NCI-H460 (cell line): ENCODE results near the gene KRTAP5-8. TPM values are rescaled to one million over a fixed set of nuclear protein-coding genes. Genes with fewer than 3 reads are reported as not detected.
"Not testable (repeated sequence)": the region's sequence is repeated elsewhere in the genome, so short reads cannot be mapped to it uniquely, and the experiment has no call there.

Experiments
- DNase-seq: peaks from one replicate; pipeline ENCODE4 v3.0.0-alpha.2; 2016; ENCODE audit warnings: low read depth; ENCODE audit errors: extremely low read depth
- polyA plus RNA-seq: library from polyadenylated mRNA; depleted of rRNA; stranded (reverse); fragments of >200 nt; gene quantifications from 2 replicates; pipeline ENCODE4 v1.2.3, GENCODE V29; 2014; cell fraction: nucleus; rRNA removed
- total RNA-seq: library from RNA; depleted of rRNA; stranded (reverse); fragments of >200 nt; shearing (Covaris generic); gene quantifications from 2 replicates; pipeline ENCODE4 v1.2.3, GENCODE V29; 2014; rRNA removed

Gene KRTAP5-8
- total RNA-seq, result not detected in 2 replicates
- polyA plus RNA-seq, result not detected in 2 replicates

GRCh38 chr11:71537977-71538665, at the start of gene KRTAP5-8:
TSS of gene KRTAP5-8 (plus strand) at chr11:71538025. CDS start at chr11:71538056, 31 bp downstream.
- not testable (repeated sequence) for DNase-seq

DNA sequence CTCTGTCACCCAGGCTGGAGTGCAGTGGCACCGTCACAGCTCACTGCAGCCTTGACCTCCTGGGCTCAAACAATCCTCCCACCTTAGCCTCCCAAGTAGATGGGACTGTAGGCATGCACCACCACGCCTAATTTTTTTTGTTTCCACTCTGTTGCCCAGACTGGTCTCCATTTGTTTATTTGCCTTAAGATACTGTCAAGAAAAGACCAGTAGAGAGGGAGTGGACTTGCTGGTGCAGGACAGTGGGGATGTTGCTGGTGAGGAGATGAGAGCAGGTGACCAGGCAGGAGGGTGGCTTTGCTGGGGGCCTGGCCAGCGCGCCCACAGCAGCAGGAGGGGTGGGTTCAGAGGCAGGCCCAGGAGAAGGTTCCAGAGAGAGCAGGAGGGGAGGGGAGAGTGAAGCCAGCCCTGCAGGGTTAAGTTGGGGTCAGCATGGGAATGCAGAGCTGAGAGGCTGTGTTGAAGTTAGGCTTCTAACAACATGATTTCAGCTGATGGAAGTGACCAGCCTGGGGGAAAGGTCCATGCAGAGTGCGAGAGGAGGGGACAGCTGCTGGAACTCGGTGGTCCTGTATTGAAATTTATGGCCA, 49.0 kb upstream of the KRTAP5-8 start:
- no peak for DNase-seq

- no peak for DNase-seq
These were observed 48.3 kb upstream of the KRTAP5-8 start for GRCh38 chr11:71489311-71490043.

- no peak for DNase-seq
These were observed 47.6 kb upstream of the KRTAP5-8 start for GRCh38 chr11:71490044-71490730.

GRCh38 chr11:71490731-71491390, 47.0 kb upstream of the KRTAP5-8 start:
- no peak for DNase-seq

DNA sequence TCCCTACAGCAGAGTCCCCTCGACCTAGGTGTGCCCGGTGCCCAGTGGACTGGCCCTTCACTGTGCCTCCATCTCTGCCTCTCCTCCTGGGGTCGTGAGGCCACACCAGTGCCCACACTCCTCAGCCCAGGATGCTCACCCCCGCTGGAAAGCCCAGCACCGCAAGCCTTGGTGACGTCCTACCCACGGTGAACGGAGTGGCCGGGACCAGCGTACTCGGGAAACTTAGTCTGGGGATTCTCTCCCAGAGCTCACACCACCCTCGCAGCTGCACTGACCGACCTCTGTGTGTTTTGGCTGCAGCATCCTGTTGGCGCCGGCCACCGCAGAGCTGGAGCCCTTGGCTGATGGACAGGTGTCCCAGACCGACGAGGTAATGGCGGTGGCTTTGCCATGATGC, 46.3 kb upstream of the KRTAP5-8 start:
- DNase-seq, result no peak

GRCh38 chr11:71491940-71492339, 45.9 kb upstream of the KRTAP5-8 start:
- DNase-seq, result no peak

- DNase-seq, result no peak
These were observed 42.3 kb upstream of the KRTAP5-8 start for GRCh38 chr11:71495286-71496230.

- DNase-seq, result no peak
These were observed 41.4 kb upstream of the KRTAP5-8 start for GRCh38 chr11:71496421-71496820.

GRCh38 chr11:71498091-71498490, 39.7 kb upstream of the KRTAP5-8 start:
- DNase-seq, result no peak

- DNase-seq, result no peak
These were observed 38.7 kb upstream of the KRTAP5-8 start for GRCh38 chr11:71499125-71499524.

DNA sequence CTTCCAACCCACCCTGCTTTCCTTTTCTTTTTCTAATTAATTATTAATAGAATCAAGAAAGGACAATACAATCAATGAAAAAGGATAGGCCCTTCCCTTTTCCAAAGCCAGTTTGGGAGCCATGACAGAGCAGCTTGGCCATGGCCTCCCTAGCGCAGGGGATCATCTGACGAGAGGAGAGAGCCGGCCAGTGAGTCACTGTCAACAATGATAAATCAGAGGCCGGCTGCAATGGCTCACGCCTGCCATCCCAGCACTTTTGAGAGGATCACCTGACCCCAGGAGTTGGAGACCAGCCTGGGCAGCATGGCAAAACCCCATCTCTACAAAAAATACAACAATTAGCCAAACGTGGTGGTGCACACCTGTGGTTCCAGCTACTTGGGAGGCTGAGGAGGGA, 38.3 kb upstream of the KRTAP5-8 start:
- DNase-seq, result no peak

- DNase-seq, result no peak
These were observed 37.2 kb upstream of the KRTAP5-8 start for GRCh38 chr11:71500601-71501021.

DNA sequence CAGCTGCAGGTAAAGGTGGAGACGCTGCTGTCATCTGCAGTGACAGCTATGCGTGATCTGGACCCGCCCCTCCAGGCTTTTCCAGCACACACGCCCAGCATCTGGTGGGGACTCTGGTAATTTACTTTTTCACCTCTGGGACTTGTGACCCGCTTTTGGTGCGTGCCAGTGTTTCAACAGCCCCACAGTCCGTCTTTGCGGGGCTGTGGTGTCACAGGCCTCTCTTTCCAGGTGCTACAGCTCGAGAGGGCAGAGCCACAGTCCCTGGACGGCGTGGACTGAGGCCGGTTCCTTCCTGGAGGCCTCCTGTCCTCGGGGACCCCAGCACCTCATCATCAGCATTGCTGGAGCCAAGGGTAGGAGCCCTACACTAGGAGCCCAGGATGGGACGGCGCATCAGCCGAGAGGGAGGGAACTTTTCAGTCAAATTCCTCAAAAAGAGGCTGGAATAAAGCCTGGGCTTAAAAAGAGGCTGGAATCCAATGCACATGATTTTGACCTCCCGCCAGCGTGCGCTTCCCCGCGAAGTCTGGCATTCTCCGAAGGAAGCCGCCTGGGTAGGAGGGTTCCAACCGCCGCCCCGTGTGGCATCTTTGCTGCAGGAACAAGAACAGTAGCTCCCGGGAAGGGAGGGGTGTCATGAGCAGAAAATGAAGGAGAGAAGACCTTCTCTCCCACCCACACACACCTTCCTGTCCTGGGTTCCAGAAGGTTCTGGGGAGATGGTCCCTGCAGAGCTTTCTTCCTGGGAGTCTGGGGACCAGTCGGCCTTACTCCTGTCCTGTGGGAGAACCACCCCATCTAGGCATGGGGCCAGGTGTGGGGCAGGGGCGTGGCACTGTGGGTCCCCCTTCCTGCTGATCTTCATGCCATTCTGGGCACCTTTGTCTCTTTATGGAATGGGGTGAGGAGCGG, 36.5 kb upstream of the KRTAP5-8 start:
- no peak for DNase-seq

GRCh38 chr11:71502026-71502425, 35.8 kb upstream of the KRTAP5-8 start:
- no peak for DNase-seq

DNA sequence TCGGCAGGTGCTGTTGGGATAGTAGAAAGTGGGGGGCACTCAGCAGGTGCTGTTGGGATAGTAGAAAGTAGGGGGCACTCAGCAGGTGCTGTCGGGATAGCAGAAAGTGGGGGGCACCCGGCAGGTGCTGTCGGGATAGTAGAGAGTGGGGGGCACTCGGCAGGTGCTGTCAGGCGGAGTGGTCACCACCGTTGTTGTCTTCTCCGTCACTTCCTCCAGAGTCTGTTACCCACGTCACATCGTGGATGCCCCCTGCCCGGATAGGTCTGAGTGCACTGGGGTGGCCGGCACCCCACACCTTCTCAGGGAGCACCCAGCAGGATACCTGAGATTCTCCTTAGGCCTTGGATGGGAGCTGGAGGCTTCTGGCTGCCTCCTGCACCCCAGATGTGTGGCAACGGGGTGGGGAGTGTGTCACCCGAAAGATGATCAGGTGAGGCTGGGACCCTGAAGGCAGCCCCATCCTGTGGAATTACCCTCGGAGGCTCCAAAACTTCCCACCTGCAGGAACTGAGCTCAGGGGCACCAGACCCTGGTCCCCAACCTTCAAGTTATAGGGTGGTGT, 34.9 kb upstream of the KRTAP5-8 start:
- DNase-seq, result no peak

GRCh38 chr11:71504531-71504930, 33.3 kb upstream of the KRTAP5-8 start:
- DNase-seq, result no peak

DNA sequence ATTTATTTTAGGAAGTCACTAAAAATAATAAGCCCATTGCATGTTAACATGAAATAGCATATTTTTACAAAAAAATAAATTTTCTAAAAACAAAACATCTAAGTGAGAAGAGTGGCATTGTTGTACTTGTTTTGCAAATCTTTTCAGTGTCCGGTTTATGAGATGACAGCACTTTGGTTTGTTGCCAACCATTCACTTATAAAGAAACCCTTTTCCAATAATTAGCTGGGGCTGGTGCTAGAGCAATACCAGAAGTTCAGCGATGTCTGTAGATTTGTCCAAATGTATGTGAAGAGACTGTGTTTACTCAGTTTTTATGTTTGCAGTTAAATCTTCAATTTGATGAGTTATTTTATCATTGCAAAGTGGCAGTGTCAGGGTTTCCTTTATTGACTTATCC, 32.8 kb upstream of the KRTAP5-8 start:
- no peak for DNase-seq
